ENCODE data around the gene DPP8.

- no peak for TF ChIP-seq CTCF (IDR thresholded peaks at IDR 0.05)
- no peak for TF ChIP-seq POLR2A (IDR thresholded peaks at IDR 0.05)
- TF ChIP-seq EP300 (IDR thresholded peaks at IDR 0.05) = no peak
- no peak for TF ChIP-seq POLR2AphosphoS5 (IDR thresholded peaks at IDR 0.05)
Observed at GRCh38 chr15:65395567-65396202, 121.8 kb downstream of the DPP8 start.

All from upper lobe of left lung (tissue), 4 donors.